GM12891 (cell line): Measurements from ENCODE around the gene MORC1.
A peak's percentile ranks its signal among the peaks of the same experiment; 100 is the strongest.

ENCODE experiments used
- DNase-seq: peaks from one replicate; pipeline ENCODE4 v3.0.0; 2011; ENCODE audit warnings: low spot score; ENCODE audit not compliant: insufficient read length
- FAIRE-seq: peaks from 2 replicates; lab custom pipeline; 2011; peaks lifted over from hg19 to GRCh38; lab: Jason Lieb, UNC
- PAX5 ChIP-seq: IDR thresholded peaks from 2 replicates; pipeline ENCODE4 v1.6.1; 2011; ENCODE audit warnings: low read length, moderate library complexity, mild to moderate bottlenecking; ENCODE audit not compliant: insufficient read depth, severe bottlenecking
- POLR2A ChIP-seq: IDR thresholded peaks from 2 replicates; pipeline ENCODE4 v1.6.1; 2011; ENCODE audit warnings: low read depth, low read length, control low read depth
- POLR2AphosphoS5 ChIP-seq: IDR thresholded peaks from 2 replicates; pipeline ENCODE4 v1.6.1; 2011; ENCODE audit warnings: low read depth, low read length, control low read depth
- POU2F2 ChIP-seq: IDR thresholded peaks from 2 replicates; pipeline ENCODE4 v1.6.1; 2011; ENCODE audit warnings: low read depth, mild to moderate bottlenecking, control low read depth, low read length, moderate library complexity
- SPI1 ChIP-seq: IDR thresholded peaks from 2 replicates; pipeline ENCODE4 v1.6.1; 2011; ENCODE audit warnings: low read depth, low read length, control low read depth
- TAF1 ChIP-seq: IDR thresholded peaks from 2 replicates; pipeline ENCODE4 v1.6.1; 2011; ENCODE audit warnings: low read depth, low read length, control low read depth

MORC1 gene

DNA sequence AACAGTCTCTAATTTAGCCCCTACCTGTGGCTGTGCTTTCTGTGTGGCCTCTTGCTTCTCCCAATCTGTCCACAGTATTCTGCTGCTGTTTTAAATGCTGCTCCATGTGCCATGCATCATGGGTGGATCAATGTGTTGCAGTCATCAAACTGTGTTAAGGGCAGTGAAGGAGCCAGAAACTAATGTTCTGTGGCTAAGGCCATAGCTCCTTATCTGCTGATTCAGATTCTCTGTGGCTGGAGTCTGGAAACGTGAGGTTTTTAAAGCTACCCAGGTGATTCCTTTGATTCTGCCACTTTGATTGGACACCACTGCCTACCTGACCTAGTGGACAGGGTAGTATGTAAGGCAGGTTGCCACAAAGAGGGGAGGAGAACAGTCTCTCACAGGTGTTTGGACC lies 44.8 kb downstream of the MORC1 start:
- DNase-seq (no peak), FAIRE-seq (no peak)
- TF ChIP-seq SPI1 (no peak), POU2F2 (no peak), TAF1 (no peak), PAX5 (no peak), POLR2A (no peak), POLR2AphosphoS5 (no peak)

GRCh38 chr3:109072194-109072593 lies 45.7 kb downstream of the MORC1 start:
- FAIRE-seq, result peak; percentile 81
- no peak for DNase-seq
- TF ChIP-seq SPI1 (no peak), POLR2AphosphoS5 (no peak), TAF1 (no peak), POU2F2 (no peak)

- FAIRE-seq (no peak), DNase-seq (no peak)
- TF ChIP-seq POLR2A (no peak), SPI1 (no peak), TAF1 (no peak), POLR2AphosphoS5 (no peak), POU2F2 (no peak), PAX5 (no peak)
These were observed 46.4 kb downstream of the MORC1 start for GRCh38 chr3:109071350-109072142.

DNA sequence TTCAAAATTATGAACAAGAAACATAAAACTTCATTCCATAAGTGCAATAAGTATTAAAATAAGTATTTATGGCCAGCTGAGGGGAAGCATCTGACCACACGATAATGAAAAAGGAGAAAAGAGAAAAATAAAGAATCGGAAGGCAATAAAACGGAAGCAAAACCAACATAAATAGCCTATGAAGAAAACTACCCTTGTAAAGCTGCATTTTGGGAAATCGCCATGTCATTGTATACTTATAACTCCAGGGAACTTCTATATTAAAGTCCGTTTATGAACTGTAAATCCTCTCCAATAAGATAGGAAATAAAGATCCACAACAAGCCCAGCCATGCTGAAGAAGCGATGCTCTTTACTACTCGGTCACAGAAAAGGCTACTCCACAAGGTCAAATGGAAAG lies 47.7 kb downstream of the MORC1 start:
- DNase-seq (no peak), FAIRE-seq (no peak)
- TF ChIP-seq POLR2AphosphoS5 (no peak), SPI1 (no peak), TAF1 (no peak), PAX5 (no peak), POLR2A (no peak), POU2F2 (no peak)

GRCh38 chr3:109066864-109067263 lies 51.1 kb downstream of the MORC1 start:
- no peak for FAIRE-seq
- TF ChIP-seq TAF1 (no peak), POLR2AphosphoS5 (no peak), POLR2A (no peak), SPI1 (no peak), PAX5 (no peak), POU2F2 (no peak)

GRCh38 chr3:109059264-109059663 lies 58.7 kb downstream of the MORC1 start:
- peak; percentile 76 for FAIRE-seq
- TF ChIP-seq PAX5 (no peak), SPI1 (peak; percentile 98), TAF1 (no peak), POLR2A (no peak), POLR2AphosphoS5 (no peak)
- no peak for DNase-seq

More at GRCh38 chr3:109066864-109067263, 51.1 kb downstream of the MORC1 start:
- no peak for DNase-seq

- FAIRE-seq (no peak), DNase-seq (no peak)
- TF ChIP-seq PAX5 (no peak), POLR2AphosphoS5 (no peak), SPI1 (no peak), POLR2A (no peak), POU2F2 (no peak), TAF1 (no peak)
These were observed 60.3 kb downstream of the MORC1 start for GRCh38 chr3:109057616-109058015.

GRCh38 chr3:109057056-109057455 lies 60.9 kb downstream of the MORC1 start:
- TF ChIP-seq SPI1 (no peak), POLR2A (no peak), TAF1 (no peak), PAX5 (no peak), POLR2AphosphoS5 (no peak), POU2F2 (no peak)
- DNase-seq (no peak), FAIRE-seq (no peak)

- DNase-seq, result no peak
- no peak for TF ChIP-seq POLR2AphosphoS5
- no peak for TF ChIP-seq POU2F2
- TF ChIP-seq TAF1, result no peak
- TF ChIP-seq SPI1, result no peak
- TF ChIP-seq PAX5, result no peak
- FAIRE-seq, result no peak
These were observed 67.3 kb downstream of the MORC1 start for GRCh38 chr3:109050591-109051167.

DNA sequence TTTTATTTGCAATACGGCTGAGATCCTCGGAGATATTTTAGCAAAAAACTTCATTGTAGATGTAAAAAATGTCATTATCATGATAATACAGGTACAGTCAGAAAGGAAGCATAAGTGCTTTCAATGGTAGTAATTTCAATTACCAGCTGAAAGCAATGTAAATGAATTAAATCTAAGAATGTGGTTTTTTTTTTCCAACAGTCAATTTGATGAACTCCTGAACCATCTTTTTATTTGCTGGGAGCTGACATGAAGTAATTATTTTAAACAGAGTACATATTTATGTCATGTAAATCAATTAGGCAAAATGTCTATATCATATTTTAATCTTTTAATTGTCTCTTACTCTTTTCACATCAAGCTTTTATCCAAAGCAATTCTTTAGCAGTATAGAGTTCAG lies 70.6 kb downstream of the MORC1 start:
- FAIRE-seq, result no peak
- no peak for TF ChIP-seq POU2F2
- no peak for TF ChIP-seq POLR2AphosphoS5
- no peak for TF ChIP-seq SPI1
- TF ChIP-seq POLR2A, result no peak
- TF ChIP-seq TAF1, result no peak
- TF ChIP-seq PAX5, result no peak
- no peak for DNase-seq
